ENCODE data around the gene NPR1.

DNA sequence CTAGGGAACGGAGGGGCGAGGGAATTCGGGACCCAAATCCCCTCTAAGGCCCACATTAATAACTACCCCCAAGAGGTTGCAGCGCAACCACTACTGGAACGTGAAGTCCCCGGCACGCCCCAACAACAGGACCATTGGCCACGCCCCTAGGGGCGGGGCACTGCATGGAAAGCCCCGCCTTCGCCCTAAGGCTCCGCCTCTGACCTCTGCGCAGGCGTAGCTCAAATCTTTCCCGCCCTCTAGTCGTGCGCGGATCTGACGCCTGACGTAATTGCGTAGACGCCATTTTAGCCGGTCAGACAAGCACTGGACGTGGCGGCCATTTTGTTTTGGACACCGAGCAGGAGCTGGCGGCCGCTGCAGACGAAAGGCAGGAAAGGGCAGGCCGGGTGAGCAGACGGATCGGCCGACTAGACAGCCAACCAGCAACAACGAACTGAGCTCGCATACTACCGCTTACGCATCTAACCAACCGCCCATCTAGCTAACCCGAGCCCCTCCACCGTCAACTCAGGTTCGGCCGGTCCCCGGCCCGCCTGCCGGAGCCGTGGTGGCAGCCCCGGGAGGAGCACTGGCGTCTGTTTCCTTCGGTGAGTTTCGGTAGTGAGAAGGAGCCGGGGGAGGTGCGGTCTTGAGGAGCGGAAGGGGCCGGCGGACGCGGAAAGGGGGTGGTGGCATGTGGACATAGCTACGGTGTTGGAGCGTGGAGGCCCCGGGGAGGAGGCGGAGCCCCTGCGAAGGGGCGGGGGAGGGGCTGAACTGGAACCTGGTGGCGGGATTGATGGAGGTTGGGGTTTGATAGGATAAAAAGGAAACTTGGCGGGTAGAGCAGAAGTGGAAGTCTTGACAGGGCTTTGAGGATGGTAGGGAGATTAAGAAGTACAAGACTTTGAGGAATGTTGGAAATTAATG is 44.5 kb upstream of the NPR1 start, which contains the start of gene CHTOP:
- TF ChIP-seq, protein P1, sequence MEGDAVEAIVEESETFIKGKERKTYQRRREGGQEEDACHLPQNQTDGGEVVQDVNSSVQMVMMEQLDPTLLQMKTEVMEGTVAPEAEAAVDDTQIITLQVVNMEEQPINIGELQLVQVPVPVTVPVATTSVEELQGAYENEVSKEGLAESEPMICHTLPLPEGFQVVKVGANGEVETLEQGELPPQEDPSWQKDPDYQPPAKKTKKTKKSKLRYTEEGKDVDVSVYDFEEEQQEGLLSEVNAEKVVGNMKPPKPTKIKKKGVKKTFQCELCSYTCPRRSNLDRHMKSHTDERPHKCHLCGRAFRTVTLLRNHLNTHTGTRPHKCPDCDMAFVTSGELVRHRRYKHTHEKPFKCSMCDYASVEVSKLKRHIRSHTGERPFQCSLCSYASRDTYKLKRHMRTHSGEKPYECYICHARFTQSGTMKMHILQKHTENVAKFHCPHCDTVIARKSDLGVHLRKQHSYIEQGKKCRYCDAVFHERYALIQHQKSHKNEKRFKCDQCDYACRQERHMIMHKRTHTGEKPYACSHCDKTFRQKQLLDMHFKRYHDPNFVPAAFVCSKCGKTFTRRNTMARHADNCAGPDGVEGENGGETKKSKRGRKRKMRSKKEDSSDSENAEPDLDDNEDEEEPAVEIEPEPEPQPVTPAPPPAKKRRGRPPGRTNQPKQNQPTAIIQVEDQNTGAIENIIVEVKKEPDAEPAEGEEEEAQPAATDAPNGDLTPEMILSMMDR (IDR thresholded peaks at IDR 0.05; ENCODE audit: low read length) = no peak
- no peak for TF ChIP-seq EZH2phosphoT487 (IDR thresholded peaks at IDR 0.05; ENCODE audit: low read length)

All from MM.1S (cell line).